Loucy (cell line): ENCODE measurements around the gene NCLN.

Experiments used
- EZH2phosphoT487 ChIP-seq: fragments of 200-600 bp; IDR thresholded peaks from 2 replicates; pipeline ENCODE4 v1.6.1; 2018; ENCODE audit warnings: antibody characterized with exemption, mild to moderate bottlenecking, moderate library complexity, borderline replicate concordance
- TF ChIP-seq, protein P1 (sequence below): fragments of 200-600 bp; sonication (generic); conservative IDR thresholded peaks from 2 replicates; pipeline ENCODE4 v1.5.1; 2014; ENCODE audit warnings: mild to moderate bottlenecking, antibody characterized with exemption, low read length

DNA sequence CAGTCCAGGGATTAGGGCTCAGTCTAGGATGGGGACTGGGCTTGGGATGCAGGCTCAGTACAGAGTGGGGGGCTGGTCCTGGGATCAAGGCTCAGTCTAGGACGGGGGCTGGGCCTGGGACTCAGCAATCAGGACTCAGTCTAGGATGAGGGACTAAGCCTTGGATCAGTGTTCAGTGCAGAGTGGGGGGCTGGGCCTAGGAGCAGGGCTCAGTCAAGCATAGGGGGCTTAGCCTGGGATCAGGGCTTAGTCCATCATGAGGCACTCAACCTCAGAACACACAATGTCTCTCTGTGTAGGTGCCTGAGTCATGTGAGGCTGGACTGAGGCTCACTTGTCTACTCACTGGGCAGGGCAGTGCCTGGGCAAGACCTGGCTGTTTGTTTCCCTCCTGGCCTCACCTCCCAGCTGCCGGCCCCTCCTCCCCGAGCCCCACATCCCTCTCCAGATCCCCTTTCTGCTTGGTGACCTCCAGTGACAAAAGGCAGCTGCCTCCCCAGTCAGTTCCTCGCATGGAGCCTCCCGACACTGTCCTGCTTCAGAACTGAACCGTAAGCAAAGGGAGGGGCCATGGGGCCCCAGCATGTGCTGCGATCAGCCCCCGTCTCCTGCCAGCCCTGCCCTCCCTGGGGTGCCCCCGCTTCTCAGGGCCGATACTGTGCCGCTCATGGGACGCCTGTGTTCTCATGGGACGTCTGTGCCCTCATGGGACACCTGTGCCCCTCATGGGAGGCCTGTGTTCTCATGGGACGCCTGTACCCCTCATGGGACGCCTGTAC is 13.6 kb upstream of the NCLN start:
- TF ChIP-seq, protein P1, sequence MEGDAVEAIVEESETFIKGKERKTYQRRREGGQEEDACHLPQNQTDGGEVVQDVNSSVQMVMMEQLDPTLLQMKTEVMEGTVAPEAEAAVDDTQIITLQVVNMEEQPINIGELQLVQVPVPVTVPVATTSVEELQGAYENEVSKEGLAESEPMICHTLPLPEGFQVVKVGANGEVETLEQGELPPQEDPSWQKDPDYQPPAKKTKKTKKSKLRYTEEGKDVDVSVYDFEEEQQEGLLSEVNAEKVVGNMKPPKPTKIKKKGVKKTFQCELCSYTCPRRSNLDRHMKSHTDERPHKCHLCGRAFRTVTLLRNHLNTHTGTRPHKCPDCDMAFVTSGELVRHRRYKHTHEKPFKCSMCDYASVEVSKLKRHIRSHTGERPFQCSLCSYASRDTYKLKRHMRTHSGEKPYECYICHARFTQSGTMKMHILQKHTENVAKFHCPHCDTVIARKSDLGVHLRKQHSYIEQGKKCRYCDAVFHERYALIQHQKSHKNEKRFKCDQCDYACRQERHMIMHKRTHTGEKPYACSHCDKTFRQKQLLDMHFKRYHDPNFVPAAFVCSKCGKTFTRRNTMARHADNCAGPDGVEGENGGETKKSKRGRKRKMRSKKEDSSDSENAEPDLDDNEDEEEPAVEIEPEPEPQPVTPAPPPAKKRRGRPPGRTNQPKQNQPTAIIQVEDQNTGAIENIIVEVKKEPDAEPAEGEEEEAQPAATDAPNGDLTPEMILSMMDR = no peak
- TF ChIP-seq EZH2phosphoT487 = no peak
